ENCODE results near the gene GPAT3.
"Not testable (repeated sequence)": the region's sequence is repeated elsewhere in the genome, so short reads cannot be mapped to it uniquely, and the experiment has no call there.

GPAT3 gene

DNA sequence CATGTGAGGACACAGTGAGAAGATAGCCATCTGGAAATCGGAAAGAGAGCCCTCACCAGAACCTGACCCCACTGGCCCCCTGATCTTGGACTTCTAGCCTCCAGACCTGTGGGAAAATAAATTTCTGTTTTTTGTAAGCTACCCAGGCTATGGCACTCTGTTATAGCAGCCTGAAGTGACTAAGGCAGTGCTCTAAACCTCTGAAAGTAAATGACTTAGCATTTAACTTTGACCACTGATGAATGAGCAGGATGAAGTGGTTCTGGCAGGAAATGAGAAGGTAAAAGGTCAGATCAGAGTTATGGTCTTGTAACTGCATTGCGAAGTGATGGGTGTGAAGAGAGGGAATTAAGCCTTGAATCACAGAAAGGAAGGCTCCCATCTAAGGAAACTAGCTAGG, 17.0 kb downstream of the GPAT3 start:
- no peak for DNase-seq

DNA sequence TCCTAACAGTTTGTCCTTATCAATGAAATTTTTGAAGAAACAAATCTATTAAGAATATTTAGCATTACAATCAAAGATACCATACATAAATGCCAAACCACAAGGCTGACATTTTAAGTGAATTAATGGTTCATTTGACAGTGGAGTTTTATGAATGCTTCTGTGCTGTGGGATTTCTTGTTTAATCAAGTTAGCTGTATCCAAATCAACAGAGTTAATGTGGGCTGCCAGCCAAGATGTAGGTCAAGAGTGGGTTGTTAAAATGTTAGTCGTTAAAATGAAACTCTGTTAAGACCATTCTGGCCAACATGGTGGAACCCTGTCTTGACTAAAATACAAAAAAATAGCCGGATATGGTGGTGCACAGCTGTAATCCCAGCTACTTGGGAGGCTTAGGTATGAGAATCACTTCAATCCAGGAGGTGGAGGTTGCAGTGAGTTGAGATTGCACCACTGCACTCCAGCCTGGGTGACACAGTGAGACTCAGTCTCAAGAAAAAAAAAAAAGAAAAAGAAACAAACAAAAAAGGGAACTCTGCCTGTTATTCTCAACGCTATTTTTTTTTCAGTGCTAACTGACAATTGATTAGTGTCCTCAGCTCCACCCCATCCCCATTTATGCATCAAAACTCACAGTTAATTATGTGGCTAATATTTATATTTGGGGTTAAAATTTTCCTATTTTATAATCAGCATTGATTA, 20.2 kb downstream of the GPAT3 start:
- no peak for DNase-seq

- DNase-seq: no peak
Observed at GRCh38 chr4:83556816-83557215, 20.9 kb downstream of the GPAT3 start.

DNA sequence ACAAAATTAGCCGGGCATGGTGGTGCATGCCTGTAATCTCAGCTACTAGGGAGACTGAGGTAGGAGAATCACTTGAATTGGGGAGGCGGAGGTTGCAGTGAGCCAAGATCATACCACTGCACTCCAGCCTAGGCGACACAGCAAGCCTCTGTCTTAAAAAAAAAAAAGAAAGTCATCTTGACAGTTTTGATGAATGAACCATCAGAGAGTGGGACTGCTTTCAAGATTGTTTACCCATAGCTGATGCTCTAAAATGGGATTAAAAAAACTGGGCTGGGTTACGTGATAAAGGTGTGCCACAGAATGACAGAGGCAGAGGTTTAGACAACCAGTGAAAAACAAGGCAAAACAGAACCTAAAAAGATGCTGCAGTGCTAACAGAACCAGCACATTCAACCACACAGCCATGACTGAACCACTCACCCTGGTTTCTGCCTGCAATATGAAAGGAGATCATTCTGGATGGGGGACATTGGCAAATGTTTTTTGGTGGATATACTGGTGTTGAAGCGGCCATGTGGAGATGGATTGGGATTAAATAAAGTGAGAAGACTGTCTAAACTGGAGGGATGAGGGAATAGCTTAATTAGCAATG, 22.2 kb downstream of the GPAT3 start:
- no peak for DNase-seq

DNA sequence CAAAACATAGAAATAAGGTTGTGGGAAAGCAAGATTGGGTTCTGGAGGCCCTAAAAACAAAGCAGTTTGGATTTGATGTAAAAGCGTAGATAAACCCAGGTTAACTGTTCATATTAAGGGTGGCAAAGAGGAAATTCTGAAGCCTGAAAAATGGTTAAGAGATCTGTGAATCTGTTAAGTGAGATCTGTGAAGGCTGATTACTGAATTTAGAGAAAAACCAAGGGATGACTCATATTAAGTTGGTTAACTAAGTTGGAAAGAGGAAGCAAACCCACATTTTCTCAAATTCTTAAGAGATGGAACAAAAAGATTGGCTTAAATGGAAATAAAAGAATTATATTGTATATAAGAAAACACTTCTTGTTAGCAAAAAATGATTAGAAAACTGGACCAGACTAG, 22.8 kb downstream of the GPAT3 start:
- DNase-seq: no peak

- DNase-seq: no peak
Observed at GRCh38 chr4:83560523-83560922, 24.6 kb downstream of the GPAT3 start.

DNA sequence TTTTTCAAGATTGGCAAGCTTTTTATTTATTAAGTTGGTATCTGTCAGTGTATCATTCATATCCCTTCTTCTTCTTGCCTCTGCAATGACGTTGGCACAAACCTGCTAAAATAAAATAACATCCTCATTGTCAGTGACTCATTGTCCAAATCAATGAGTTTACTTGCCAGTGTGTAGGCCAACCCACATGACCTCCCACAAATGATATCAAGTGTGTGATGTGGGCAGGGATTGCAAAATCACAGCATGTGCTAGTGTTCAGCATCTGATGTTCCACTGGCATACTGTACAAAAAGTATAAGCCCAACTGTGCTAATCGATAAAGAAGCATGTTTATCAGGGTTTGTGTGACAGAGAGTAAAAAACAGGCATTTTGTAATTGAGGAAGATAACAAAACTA, 25.5 kb downstream of the GPAT3 start:
- no peak for DNase-seq

GRCh38 chr4:83563998-83564397, 28.1 kb downstream of the GPAT3 start:
- no peak for DNase-seq

- DNase-seq: no peak
Observed at GRCh38 chr4:83568062-83568461, 32.2 kb downstream of the GPAT3 start.

DNA sequence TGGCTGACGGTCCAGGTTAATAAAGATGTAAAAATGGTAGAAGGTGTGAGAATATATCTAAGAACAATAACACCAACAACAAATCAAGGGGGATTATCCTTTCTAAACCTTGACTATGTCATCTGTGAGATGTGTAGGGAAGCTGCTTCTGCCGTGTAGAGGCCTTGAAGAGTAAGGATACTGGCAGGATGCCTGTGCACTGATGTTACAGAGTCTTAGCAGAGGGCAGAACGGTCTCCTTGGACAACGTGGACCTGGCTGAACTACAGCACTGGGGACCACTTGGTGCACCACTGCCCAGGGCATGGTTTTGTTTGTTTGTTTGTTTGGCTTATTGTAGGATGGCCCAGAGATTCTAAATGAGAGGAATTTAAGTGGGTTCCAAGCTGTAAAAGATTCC, 33.5 kb downstream of the GPAT3 start:
- DNase-seq: no peak

- DNase-seq: no peak
Observed at GRCh38 chr4:83569987-83570386, 34.1 kb downstream of the GPAT3 start.

GRCh38 chr4:83572848-83573247, 36.9 kb downstream of the GPAT3 start:
- no peak for DNase-seq

- DNase-seq: no peak
Observed at GRCh38 chr4:83574247-83574646, 38.3 kb downstream of the GPAT3 start.

- DNase-seq: not testable (repeated sequence)
Observed at GRCh38 chr4:83576237-83576636, 40.3 kb downstream of the GPAT3 start.

- DNase-seq: no peak
Observed at GRCh38 chr4:83581411-83582288, 45.7 kb downstream of the GPAT3 start.

GRCh38 chr4:83582289-83582785, 46.4 kb downstream of the GPAT3 start:
- no peak for DNase-seq

DNA sequence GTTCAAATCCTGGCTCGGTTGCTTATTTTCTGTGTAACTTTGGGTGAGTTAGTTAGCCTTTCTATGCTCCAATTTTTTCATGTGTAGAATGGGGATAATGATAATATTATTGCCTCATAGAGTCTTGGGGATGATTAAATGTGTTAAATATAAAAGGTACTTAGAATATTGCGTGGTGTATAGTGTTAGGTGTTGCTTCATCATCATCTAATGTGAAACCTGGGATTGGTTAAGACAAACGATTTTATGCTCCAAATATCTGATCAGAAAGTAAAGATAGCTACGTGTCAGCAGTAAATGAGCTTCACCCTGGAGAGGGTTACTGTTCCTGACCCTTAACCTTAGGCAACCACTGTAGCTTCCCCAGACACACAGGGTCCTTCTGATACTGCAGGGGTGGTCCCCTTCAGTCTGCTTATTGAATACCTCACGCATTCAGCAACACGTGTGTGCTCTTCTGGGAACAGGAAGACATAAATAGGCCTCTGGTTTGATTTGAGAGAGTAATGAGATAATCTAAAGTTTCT, 50.1 kb downstream of the GPAT3 start:
- DNase-seq: no peak

DNA sequence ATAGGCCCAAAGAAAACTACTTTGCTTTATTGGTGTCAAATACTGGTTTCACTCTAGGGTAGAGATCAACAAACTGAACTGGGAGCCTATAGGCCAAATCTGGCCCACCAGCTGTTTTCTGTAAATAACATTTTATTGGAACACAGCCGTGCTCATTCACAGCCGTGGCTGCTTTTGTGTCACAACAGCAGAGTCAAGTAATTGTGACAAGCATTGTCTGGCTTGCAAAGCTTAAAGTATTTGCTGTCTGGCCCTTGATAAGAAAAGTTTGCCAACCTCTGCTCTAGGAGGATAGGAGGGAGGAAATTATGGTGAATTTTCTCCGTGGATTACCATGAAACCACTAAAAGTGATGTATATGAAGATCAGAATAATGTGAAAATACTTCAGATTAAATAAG, 53.4 kb downstream of the GPAT3 start:
- no peak for DNase-seq

- no peak for DNase-seq
Observed at GRCh38 chr4:83591056-83591455, 55.1 kb downstream of the GPAT3 start.

GRCh38 chr4:83591730-83592129, 55.8 kb downstream of the GPAT3 start:
- no peak for DNase-seq

GRCh38 chr4:83599183-83599582, 63.3 kb downstream of the GPAT3 start:
- no peak for DNase-seq

DNA sequence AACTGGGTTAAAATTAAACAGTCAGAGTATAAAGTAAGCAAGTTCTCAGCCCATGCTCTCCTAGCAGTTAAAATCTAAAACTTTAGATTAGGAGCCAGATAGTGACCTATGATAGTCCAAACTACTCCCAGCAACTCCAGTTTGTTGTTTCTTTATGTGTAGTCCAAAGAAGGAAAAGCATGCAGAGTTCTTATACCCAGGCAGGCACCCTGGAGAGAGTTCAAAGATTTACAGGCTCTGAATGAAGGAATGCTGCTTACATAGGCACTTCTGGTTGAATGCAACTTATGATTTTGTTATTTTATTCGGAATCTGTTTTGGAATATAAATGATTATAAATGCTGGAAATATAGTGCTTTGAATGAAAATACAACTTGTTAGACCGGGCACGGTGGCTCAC, 67.2 kb downstream of the GPAT3 start:
- DNase-seq: no peak

DNA sequence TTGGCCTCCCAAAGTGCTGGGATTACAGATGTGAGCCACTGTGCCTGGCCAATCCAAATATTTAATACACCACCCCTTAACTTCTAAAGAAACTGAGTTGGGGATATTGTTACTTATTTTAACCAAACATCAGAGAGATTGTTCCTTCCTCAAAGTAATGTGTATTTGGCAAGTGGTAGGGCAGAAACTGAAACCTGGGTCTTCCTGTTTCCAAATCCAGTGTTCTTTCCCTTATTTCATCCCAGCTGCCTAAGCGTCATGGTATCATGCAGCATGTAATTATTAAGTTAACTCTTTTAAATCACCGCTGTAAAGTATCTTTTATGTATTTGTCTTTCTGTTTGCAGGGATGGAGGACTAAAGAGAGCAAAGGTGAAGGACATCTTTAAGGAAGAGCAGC, 68.4 kb downstream of the GPAT3 start:
- DNase-seq: no peak

- DNase-seq: no peak
Observed at GRCh38 chr4:83605210-83605609, 69.3 kb downstream of the GPAT3 start.

Data from NCI-H748 treated with DMSO at 0.1 percent for 48 hours (cell line).